Stimulated activated CD8-positive, alpha-beta memory T cell treated with anti-CD3 and anti-CD28 coated beads, Interleukin-12 subunit alpha, Interleukin-12 subunit beta, amount 100 ng/mL, for 24 hours (primary cell): ENCODE results near the gene CYTH4.
"Not testable (repeated sequence)": the region's sequence is repeated elsewhere in the genome, so short reads cannot be mapped to it uniquely, and the experiment has no call there.

ENCODE experiments used
- DNase-seq: peaks from one replicate; pipeline ENCODE4 v3.0.0-alpha.2; 2020; ENCODE audit errors: extremely low read depth

The CYTH4 gene

GRCh38 chr22:37248251-37248650 is 34.1 kb upstream of the CYTH4 start:
- DNase-seq = no peak

GRCh38 chr22:37249986-37250385 is 32.3 kb upstream of the CYTH4 start:
- no peak for DNase-seq

- not testable (repeated sequence) for DNase-seq
Measured at GRCh38 chr22:37251836-37252235, 30.5 kb upstream of the CYTH4 start.

- no peak for DNase-seq
Measured at GRCh38 chr22:37253126-37253660, 29.1 kb upstream of the CYTH4 start.

GRCh38 chr22:37254209-37254866 is 28.0 kb upstream of the CYTH4 start:
- DNase-seq = no peak

- no peak for DNase-seq
Measured at GRCh38 chr22:37254867-37255233, 27.5 kb upstream of the CYTH4 start.

GRCh38 chr22:37255558-37256006 is 26.7 kb upstream of the CYTH4 start:
- DNase-seq = no peak

- DNase-seq = no peak
Measured at GRCh38 chr22:37256075-37256726, 26.1 kb upstream of the CYTH4 start.

GRCh38 chr22:37258005-37258752 is 24.1 kb upstream of the CYTH4 start:
- no peak for DNase-seq

GRCh38 chr22:37258753-37259401 is 23.4 kb upstream of the CYTH4 start:
- no peak for DNase-seq

GRCh38 chr22:37259540-37260029 is 22.7 kb upstream of the CYTH4 start:
- no peak for DNase-seq

GRCh38 chr22:37260155-37260795 is 22.0 kb upstream of the CYTH4 start:
- no peak for DNase-seq

GRCh38 chr22:37260901-37261336 is 21.4 kb upstream of the CYTH4 start:
- no peak for DNase-seq

GRCh38 chr22:37262346-37262745 is 20.0 kb upstream of the CYTH4 start:
- DNase-seq = no peak

GRCh38 chr22:37263966-37264887 is 18.1 kb upstream of the CYTH4 start:
- DNase-seq = no peak

GRCh38 chr22:37266581-37267134 is 15.7 kb upstream of the CYTH4 start:
- no peak for DNase-seq

- peak; percentile 39 for DNase-seq
Measured at GRCh38 chr22:37267135-37267587, 15.1 kb upstream of the CYTH4 start.

GRCh38 chr22:37267661-37268413 is 14.5 kb upstream of the CYTH4 start:
- no peak for DNase-seq
